WTC11 (cell line): ENCODE measurements around the gene GAS2. TPM values are rescaled to one million over a fixed set of nuclear protein-coding genes. Genes with fewer than 3 reads are reported as not detected.

Source experiments
- ATAC-seq: fragments of 200-7000 bp; cut with Tn5 transposase; 2 replicates; pipeline ENCODE4 v1.10.0; 2021; ENCODE audit warnings: mild to moderate bottlenecking, moderate library complexity
- CTCF ChIA-PET: fragments of 300-600 bp; sonication (Branson Sonifier 250); formaldehyde crosslinking; loops from one replicate; lab custom pipeline; 2021; ENCODE audit warnings: antibody characterized with exemption; lab: Charles Lee
- POLR2A ChIA-PET: fragments of 350-600 bp; sonication (Branson Sonifier 250); formaldehyde crosslinking; loops from one replicate; lab custom pipeline; 2021; ENCODE audit warnings: antibody characterized with exemption; lab: Charles Lee
- DNase-seq: peaks from one replicate; pipeline ENCODE4 v3.0.0; 2021; ENCODE audit warnings: low spot score
- H3K27ac Mint-ChIP-seq: 2 replicates; pipeline ENCODE4 v1.8.0; 2021; ENCODE audit warnings: mixed read lengths
- H3K27me3 Mint-ChIP-seq: 2 replicates; pipeline ENCODE4 v1.8.0; 2021; ENCODE audit warnings: low read depth, mild to moderate bottlenecking, moderate library complexity, mixed read lengths
- H3K36me3 Mint-ChIP-seq: 2 replicates; pipeline ENCODE4 v1.8.0; 2021; ENCODE audit warnings: mixed read lengths
- H3K4me1 Mint-ChIP-seq: 2 replicates; pipeline ENCODE4 v1.8.0; 2022; ENCODE audit warnings: mixed read lengths
- H3K4me3 Mint-ChIP-seq: 2 replicates; pipeline ENCODE4 v1.8.0; 2021; ENCODE audit warnings: mild to moderate bottlenecking, moderate library complexity, mixed read lengths
- H3K9me3 Mint-ChIP-seq: 2 replicates; pipeline ENCODE4 v1.8.0; 2021; ENCODE audit warnings: mixed read lengths
- EMX1 ChIP-seq: fragments of 250-450 bp; sonication (Bioruptor Pico); IDR thresholded peaks from 2 replicates; pipeline ENCODE4 v1.8.0; 2021; ENCODE audit warnings: mild to moderate bottlenecking
- ESRRA ChIP-seq: sonication (generic); formaldehyde crosslinking; IDR thresholded peaks from 2 replicates; pipeline ENCODE4 v1.8.1; 2022; ENCODE audit warnings: mild to moderate bottlenecking, missing genetic modification reagents, borderline replicate concordance
- ETV6 ChIP-seq: sonication (generic); formaldehyde crosslinking; IDR thresholded peaks from 2 replicates; pipeline ENCODE4 v1.8.1; 2022; ENCODE audit warnings: mild to moderate bottlenecking, missing genetic modification reagents
- GABPB1 ChIP-seq: sonication (generic); formaldehyde crosslinking; IDR thresholded peaks from 2 replicates; pipeline ENCODE4 v1.8.1; 2023; ENCODE audit warnings: mild to moderate bottlenecking, missing genetic modification reagents
- GTF2I ChIP-seq: fragments of 250-450 bp; sonication (Bioruptor Pico); conservative IDR thresholded peaks from 2 replicates; pipeline ENCODE4 v1.4.0; 2021; ENCODE audit warnings: mild to moderate bottlenecking
- KAT7 ChIP-seq: sonication (generic); formaldehyde crosslinking; IDR thresholded peaks from 2 replicates; pipeline ENCODE4 v1.8.1; 2023; ENCODE audit warnings: missing genetic modification reagents, mild to moderate bottlenecking, borderline replicate concordance
- RORB ChIP-seq: fragments of 250-450 bp; sonication (Bioruptor Pico); IDR thresholded peaks from 2 replicates; pipeline ENCODE4 v1.9.0; 2021; ENCODE audit warnings: mild to moderate bottlenecking
- total RNA-seq: library from RNA; stranded (reverse); gene quantifications from 3 replicates; pipeline ENCODE4 v1.2.3, GENCODE V29; 2021
- TF ChIP-seq, protein P1 (sequence below): sonication (generic); formaldehyde crosslinking; conservative IDR thresholded peaks from 2 replicates; pipeline ENCODE4 v1.8.1; 2022; ENCODE audit warnings: mild to moderate bottlenecking, missing genetic modification reagents
- TF ChIP-seq, protein P2 (sequence below): fragments of 250-450 bp; sonication (Bioruptor Pico); conservative IDR thresholded peaks from 2 replicates; pipeline ENCODE4 v1.9.0; 2021; ENCODE audit warnings: mild to moderate bottlenecking
- TF ChIP-seq, protein P3 (sequence below): sonication (generic); formaldehyde crosslinking; IDR thresholded peaks from 2 replicates; pipeline ENCODE4 v1.8.1; 2022; ENCODE audit warnings: low read depth, missing genetic modification reagents, borderline replicate concordance
- TF ChIP-seq, protein P4 (sequence below): sonication (generic); formaldehyde crosslinking; IDR thresholded peaks from 2 replicates; pipeline ENCODE4 v1.8.1; 2023; ENCODE audit warnings: mild to moderate bottlenecking, missing genetic modification reagents
- TF ChIP-seq, protein P5 (sequence below): sonication (generic); formaldehyde crosslinking; IDR thresholded peaks from 2 replicates; pipeline ENCODE4 v1.8.1; 2022; ENCODE audit warnings: mild to moderate bottlenecking, moderate library complexity, missing genetic modification reagents
- TF ChIP-seq, protein P6 (sequence below): fragments of 250-450 bp; sonication (Bioruptor Pico); IDR thresholded peaks from 2 replicates; pipeline ENCODE4 v1.9.0; 2021; ENCODE audit warnings: mild to moderate bottlenecking
- TF ChIP-seq, protein P7 (sequence below): sonication (generic); formaldehyde crosslinking; IDR thresholded peaks from 2 replicates; pipeline ENCODE4 v1.8.0; 2022; ENCODE audit warnings: missing genetic modification reagents
- TF ChIP-seq, protein P8 (sequence below): fragments of 250-450 bp; sonication (Bioruptor Pico); IDR thresholded peaks from 2 replicates; pipeline ENCODE4 v1.9.0; 2021; ENCODE audit warnings: moderate library complexity, mild to moderate bottlenecking, inconsistent platforms, borderline replicate concordance
- TF ChIP-seq, protein P9 (sequence below): sonication (generic); formaldehyde crosslinking; IDR thresholded peaks from 2 replicates; pipeline ENCODE4 v1.8.1; 2023; ENCODE audit warnings: mild to moderate bottlenecking, missing genetic modification reagents, moderate library complexity
- TF ChIP-seq, protein P10 (sequence below): fragments of 250-450 bp; sonication (Bioruptor Pico); IDR thresholded peaks from 2 replicates; pipeline ENCODE4 v1.9.0; 2021; ENCODE audit warnings: mild to moderate bottlenecking
- TF ChIP-seq, protein P11 (sequence below): fragments of 200-600 bp; IDR thresholded peaks from 2 replicates; pipeline ENCODE4 v1.8.0; 2022; ENCODE audit warnings: antibody characterized with exemption

The GAS2 gene
- total RNA-seq, 1 experiment from 2014 or later: 1.8 TPM

DNA sequence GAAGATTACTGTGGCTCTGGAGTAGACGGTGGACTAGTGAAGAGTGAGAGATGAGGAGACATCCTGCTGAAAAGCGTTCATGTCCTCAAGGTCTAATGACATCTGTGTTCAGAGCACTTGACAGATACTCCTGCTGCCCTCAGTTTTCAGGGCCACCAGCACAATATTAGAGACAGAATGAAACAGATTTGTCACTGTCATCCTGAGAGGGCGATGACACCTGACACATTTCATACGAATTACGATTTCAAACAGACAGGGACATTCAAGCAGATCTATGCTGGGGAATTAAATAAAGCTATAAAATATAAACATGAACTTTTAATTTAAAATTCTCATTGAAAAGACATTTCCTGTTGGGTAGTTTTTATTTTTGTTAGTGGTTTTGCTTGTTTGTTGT lies 134.1 kb downstream of the GAS2 start (continued):
- TF ChIP-seq, protein P1, sequence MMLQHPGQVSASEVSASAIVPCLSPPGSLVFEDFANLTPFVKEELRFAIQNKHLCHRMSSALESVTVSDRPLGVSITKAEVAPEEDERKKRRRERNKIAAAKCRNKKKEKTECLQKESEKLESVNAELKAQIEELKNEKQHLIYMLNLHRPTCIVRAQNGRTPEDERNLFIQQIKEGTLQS: no peak
- TF ChIP-seq, protein P2, sequence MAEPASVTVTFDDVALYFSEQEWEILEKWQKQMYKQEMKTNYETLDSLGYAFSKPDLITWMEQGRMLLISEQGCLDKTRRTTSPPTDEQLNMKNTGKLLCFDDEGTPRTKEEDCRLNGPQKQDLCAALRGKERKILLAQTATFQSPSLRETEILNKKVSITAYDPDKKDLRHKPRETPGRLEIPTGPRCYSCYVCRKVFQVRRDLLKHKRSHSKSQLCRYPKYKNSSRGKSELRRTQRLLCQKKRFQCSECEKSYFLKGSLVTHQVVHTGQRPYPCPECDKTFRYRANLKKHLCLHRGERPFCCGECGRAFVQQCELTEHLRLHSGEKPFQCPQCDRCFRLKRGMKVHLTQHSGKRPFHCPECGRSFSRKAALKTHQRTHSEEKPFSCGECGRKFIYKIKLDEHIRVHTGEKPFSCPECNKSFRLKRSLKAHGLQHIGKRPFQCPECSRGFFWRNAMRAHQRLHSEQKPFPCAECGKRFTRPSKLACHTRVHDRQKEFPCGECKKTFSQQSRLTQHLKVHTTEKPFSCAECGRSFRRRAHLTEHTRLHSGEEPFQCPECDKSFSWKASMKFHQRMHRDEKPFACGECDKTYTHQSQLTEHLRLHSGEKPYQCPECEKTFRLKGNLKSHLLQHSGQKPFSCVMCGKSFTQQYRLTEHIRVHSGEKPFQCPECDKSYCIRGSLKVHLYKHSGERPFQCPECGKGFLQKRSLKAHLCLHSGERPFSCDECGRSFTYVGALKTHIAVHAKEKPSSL (CRISPR knock-in tag): no peak
- TF ChIP-seq, protein P3, sequence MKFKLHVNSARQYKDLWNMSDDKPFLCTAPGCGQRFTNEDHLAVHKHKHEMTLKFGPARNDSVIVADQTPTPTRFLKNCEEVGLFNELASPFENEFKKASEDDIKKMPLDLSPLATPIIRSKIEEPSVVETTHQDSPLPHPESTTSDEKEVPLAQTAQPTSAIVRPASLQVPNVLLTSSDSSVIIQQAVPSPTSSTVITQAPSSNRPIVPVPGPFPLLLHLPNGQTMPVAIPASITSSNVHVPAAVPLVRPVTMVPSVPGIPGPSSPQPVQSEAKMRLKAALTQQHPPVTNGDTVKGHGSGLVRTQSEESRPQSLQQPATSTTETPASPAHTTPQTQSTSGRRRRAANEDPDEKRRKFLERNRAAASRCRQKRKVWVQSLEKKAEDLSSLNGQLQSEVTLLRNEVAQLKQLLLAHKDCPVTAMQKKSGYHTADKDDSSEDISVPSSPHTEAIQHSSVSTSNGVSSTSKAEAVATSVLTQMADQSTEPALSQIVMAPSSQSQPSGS (CRISPR knock-in tag): no peak
- TF ChIP-seq GABPB1 (CRISPR knock-in tag): no peak
- TF ChIP-seq ETV6 (CRISPR knock-in tag): no peak
- TF ChIP-seq, protein P4, sequence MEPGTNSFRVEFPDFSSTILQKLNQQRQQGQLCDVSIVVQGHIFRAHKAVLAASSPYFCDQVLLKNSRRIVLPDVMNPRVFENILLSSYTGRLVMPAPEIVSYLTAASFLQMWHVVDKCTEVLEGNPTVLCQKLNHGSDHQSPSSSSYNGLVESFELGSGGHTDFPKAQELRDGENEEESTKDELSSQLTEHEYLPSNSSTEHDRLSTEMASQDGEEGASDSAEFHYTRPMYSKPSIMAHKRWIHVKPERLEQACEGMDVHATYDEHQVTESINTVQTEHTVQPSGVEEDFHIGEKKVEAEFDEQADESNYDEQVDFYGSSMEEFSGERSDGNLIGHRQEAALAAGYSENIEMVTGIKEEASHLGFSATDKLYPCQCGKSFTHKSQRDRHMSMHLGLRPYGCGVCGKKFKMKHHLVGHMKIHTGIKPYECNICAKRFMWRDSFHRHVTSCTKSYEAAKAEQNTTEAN (CRISPR knock-in tag): no peak
- TF ChIP-seq, protein P5, sequence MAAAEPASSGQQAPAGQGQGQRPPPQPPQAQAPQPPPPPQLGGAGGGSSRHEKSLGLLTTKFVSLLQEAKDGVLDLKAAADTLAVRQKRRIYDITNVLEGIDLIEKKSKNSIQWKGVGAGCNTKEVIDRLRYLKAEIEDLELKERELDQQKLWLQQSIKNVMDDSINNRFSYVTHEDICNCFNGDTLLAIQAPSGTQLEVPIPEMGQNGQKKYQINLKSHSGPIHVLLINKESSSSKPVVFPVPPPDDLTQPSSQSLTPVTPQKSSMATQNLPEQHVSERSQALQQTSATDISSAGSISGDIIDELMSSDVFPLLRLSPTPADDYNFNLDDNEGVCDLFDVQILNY (CRISPR knock-in tag): no peak
- TF ChIP-seq EMX1 (CRISPR knock-in tag): no peak

DNA sequence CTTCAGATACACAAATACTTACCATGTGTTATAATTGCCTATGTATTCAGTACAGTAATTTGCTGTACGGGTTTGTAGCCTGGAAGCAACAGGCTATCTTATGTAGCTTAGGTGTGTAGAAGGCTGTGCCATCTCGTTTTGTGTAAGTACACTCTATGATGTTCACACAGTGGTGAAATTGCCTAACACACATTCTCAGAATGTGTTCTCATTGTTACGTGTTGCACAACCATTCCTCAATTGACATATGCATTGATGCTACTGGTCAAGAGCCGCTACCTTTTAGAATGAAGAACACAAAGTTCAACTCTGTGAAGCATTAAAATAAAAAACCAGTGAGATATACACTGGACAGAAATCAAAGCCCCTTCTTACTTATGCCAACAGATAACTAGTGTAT lies 136.4 kb downstream of the GAS2 start:
- no peak for TF ChIP-seq ESRRA (CRISPR knock-in tag)
- TF ChIP-seq, protein P6, sequence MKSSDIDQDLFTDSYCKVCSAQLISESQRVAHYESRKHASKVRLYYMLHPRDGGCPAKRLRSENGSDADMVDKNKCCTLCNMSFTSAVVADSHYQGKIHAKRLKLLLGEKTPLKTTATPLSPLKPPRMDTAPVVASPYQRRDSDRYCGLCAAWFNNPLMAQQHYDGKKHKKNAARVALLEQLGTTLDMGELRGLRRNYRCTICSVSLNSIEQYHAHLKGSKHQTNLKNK (CRISPR knock-in tag): no peak
- TF ChIP-seq KAT7 (CRISPR knock-in tag): no peak
- TF ChIP-seq RORB (CRISPR knock-in tag): no peak
- TF ChIP-seq GTF2I (CRISPR knock-in tag): no peak
- TF ChIP-seq, protein P7, sequence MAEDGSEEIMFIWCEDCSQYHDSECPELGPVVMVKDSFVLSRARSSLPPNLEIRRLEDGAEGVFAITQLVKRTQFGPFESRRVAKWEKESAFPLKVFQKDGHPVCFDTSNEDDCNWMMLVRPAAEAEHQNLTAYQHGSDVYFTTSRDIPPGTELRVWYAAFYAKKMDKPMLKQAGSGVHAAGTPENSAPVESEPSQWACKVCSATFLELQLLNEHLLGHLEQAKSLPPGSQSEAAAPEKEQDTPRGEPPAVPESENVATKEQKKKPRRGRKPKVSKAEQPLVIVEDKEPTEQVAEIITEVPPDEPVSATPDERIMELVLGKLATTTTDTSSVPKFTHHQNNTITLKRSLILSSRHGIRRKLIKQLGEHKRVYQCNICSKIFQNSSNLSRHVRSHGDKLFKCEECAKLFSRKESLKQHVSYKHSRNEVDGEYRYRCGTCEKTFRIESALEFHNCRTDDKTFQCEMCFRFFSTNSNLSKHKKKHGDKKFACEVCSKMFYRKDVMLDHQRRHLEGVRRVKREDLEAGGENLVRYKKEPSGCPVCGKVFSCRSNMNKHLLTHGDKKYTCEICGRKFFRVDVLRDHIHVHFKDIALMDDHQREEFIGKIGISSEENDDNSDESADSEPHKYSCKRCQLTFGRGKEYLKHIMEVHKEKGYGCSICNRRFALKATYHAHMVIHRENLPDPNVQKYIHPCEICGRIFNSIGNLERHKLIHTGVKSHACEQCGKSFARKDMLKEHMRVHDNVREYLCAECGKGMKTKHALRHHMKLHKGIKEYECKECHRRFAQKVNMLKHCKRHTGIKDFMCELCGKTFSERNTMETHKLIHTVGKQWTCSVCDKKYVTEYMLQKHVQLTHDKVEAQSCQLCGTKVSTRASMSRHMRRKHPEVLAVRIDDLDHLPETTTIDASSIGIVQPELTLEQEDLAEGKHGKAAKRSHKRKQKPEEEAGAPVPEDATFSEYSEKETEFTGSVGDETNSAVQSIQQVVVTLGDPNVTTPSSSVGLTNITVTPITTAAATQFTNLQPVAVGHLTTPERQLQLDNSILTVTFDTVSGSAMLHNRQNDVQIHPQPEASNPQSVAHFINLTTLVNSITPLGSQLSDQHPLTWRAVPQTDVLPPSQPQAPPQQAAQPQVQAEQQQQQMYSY: no peak
- TF ChIP-seq, protein P8, sequence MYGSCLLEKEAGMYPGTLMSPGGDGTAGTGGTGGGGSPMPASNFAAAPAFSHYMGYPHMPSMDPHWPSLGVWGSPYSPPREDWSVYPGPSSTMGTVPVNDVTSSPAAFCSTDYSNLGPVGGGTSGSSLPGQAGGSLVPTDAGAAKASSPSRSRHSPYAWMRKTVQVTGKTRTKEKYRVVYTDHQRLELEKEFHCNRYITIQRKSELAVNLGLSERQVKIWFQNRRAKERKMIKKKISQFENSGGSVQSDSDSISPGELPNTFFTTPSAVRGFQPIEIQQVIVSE (CRISPR knock-in tag): no peak
- TF ChIP-seq, protein P1: no peak
- TF ChIP-seq, protein P9, sequence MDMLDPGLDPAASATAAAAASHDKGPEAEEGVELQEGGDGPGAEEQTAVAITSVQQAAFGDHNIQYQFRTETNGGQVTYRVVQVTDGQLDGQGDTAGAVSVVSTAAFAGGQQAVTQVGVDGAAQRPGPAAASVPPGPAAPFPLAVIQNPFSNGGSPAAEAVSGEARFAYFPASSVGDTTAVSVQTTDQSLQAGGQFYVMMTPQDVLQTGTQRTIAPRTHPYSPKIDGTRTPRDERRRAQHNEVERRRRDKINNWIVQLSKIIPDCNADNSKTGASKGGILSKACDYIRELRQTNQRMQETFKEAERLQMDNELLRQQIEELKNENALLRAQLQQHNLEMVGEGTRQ: no peak
- TF ChIP-seq, protein P10, sequence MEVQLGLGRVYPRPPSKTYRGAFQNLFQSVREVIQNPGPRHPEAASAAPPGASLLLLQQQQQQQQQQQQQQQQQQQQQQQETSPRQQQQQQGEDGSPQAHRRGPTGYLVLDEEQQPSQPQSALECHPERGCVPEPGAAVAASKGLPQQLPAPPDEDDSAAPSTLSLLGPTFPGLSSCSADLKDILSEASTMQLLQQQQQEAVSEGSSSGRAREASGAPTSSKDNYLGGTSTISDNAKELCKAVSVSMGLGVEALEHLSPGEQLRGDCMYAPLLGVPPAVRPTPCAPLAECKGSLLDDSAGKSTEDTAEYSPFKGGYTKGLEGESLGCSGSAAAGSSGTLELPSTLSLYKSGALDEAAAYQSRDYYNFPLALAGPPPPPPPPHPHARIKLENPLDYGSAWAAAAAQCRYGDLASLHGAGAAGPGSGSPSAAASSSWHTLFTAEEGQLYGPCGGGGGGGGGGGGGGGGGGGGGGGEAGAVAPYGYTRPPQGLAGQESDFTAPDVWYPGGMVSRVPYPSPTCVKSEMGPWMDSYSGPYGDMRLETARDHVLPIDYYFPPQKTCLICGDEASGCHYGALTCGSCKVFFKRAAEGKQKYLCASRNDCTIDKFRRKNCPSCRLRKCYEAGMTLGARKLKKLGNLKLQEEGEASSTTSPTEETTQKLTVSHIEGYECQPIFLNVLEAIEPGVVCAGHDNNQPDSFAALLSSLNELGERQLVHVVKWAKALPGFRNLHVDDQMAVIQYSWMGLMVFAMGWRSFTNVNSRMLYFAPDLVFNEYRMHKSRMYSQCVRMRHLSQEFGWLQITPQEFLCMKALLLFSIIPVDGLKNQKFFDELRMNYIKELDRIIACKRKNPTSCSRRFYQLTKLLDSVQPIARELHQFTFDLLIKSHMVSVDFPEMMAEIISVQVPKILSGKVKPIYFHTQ (CRISPR knock-in tag): no peak
- TF ChIP-seq, protein P11, sequence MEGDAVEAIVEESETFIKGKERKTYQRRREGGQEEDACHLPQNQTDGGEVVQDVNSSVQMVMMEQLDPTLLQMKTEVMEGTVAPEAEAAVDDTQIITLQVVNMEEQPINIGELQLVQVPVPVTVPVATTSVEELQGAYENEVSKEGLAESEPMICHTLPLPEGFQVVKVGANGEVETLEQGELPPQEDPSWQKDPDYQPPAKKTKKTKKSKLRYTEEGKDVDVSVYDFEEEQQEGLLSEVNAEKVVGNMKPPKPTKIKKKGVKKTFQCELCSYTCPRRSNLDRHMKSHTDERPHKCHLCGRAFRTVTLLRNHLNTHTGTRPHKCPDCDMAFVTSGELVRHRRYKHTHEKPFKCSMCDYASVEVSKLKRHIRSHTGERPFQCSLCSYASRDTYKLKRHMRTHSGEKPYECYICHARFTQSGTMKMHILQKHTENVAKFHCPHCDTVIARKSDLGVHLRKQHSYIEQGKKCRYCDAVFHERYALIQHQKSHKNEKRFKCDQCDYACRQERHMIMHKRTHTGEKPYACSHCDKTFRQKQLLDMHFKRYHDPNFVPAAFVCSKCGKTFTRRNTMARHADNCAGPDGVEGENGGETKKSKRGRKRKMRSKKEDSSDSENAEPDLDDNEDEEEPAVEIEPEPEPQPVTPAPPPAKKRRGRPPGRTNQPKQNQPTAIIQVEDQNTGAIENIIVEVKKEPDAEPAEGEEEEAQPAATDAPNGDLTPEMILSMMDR: no peak
- DNase-seq: no peak
- no peak overlapping the region for H3K4me3 Mint-ChIP-seq
- no peak for ATAC-seq
- H3K9me3 Mint-ChIP-seq: no peaks in the 10 kb centered on the region
- no peaks in the 10 kb centered on the region for H3K27me3 Mint-ChIP-seq
- ChIA-PET POLR2A (no interaction called here), CTCF (no interaction called here)
- no peaks in the 10 kb centered on the region for H3K36me3 Mint-ChIP-seq
- no peak overlapping the region for H3K27ac Mint-ChIP-seq
- H3K4me1 Mint-ChIP-seq: no peaks in the 10 kb centered on the region
